Chondrocyte (in vitro differentiated cells): ENCODE results near the gene PARPBP. TPM values are rescaled to one million over a fixed set of nuclear protein-coding genes. Genes with fewer than 3 reads are reported as not detected.
"Not testable (repeated sequence)": the region's sequence is repeated elsewhere in the genome, so short reads cannot be mapped to it uniquely, and the experiment has no call there.

Source experiments
- DNase-seq: peaks from one replicate; pipeline ENCODE4 v3.0.0; 2021; ENCODE audit warnings: mixed read lengths, low spot score
- H3K27ac Mint-ChIP-seq: one replicate; pipeline ENCODE4 v1.8.0; 2021; ENCODE audit warnings: mild to moderate bottlenecking, moderate library complexity, mixed read lengths; ENCODE audit not compliant: unreplicated experiment
- H3K27me3 Mint-ChIP-seq: 2 replicates; pipeline ENCODE4 v1.8.0; 2021; ENCODE audit warnings: low read depth, mixed read lengths
- H3K36me3 Mint-ChIP-seq: 2 replicates; pipeline ENCODE4 v1.8.0; 2021; ENCODE audit warnings: low read depth, mixed read lengths
- H3K4me1 Mint-ChIP-seq: 2 replicates; pipeline ENCODE4 v1.8.0; 2021; ENCODE audit warnings: low read depth, mild to moderate bottlenecking, mixed read lengths
- H3K4me3 Mint-ChIP-seq: one replicate; pipeline ENCODE4 v1.8.0; 2021; ENCODE audit warnings: mild to moderate bottlenecking, moderate library complexity, mixed read lengths; ENCODE audit not compliant: unreplicated experiment
- H3K9me3 Mint-ChIP-seq: 2 replicates; pipeline ENCODE4 v1.8.0; 2021; ENCODE audit warnings: low read depth, mixed read lengths
- CTCF ChIP-seq: fragments of 200-600 bp; sonication (generic); IDR thresholded peaks from 2 replicates; pipeline ENCODE4 v1.5.0; 2021; ENCODE audit warnings: antibody characterized with exemption, mild to moderate bottlenecking, moderate library complexity
- long read RNA-seq: library from polyadenylated mRNA; stranded (forward); transcript quantifications from one replicate; pipeline ENCODE4 v2.0.0, GENCODE V29; 2021
- total RNA-seq: library from RNA; stranded (reverse); gene quantifications from 3 replicates; pipeline ENCODE4 v1.2.1, GENCODE V29; 2021

PARPBP gene, protein sequence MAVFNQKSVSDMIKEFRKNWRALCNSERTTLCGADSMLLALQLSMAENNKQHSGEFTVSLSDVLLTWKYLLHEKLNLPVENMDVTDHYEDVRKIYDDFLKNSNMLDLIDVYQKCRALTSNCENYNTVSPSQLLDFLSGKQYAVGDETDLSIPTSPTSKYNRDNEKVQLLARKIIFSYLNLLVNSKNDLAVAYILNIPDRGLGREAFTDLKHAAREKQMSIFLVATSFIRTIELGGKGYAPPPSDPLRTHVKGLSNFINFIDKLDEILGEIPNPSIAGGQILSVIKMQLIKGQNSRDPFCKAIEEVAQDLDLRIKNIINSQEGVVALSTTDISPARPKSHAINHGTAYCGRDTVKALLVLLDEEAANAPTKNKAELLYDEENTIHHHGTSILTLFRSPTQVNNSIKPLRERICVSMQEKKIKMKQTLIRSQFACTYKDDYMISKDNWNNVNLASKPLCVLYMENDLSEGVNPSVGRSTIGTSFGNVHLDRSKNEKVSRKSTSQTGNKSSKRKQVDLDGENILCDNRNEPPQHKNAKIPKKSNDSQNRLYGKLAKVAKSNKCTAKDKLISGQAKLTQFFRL
- total RNA-seq = 3.8 to 5.2 TPM (median 3.9 TPM) in 3 replicates
- long read RNA-seq, partial matches to known transcripts = 1 of 12 reads
- long read RNA-seq, other reads (novel, unspliced or antisense) = 5 of 12 reads

DNA sequence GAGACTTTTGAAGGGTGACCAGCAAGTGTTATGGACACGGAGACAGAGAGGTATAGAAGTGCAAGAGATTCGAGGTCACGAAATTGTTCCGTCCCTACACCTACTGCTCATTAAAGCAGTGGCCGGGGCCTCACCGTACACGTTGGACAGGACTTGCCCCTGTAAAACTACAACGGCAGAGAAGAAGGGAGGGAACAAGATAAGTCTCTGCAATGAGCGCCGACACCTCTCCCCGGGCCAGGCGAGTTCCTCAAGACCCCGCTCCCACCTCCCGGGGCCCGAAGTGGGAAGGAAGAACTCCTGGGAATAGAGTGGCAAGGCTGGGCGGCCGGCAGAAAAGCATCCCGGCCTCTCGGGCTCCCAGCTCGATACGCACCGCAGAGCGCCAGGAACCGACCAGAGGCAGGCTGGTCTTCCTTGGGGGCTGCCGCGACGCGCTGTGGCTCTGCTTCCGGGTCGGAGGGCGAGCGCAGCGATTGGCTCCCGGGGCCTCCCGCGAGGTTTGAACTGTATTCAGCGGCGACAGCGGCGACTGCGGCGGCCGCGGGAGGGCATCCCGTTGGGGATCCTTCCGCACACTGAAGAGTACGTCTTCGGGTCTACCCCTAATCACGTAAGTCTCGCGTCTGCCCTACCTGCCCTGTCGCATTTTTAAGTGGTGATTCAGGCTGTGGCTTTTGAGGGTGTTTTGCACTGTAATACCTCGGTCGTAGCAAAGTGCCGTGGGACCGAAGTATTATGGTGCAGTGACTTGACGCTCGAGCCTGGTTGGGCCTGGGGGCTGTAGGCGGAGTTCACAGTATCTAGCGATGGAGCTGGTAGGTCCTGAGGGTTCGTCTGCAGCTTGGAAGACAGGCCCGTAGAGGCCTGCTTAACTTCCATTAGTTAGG is at the start of gene PARPBP, which contains the start of gene NUP37:
Gene PARPBP (plus strand): TSS at position 510 of the 890 bp plus-strand sequence. CDS start 3,706 bp downstream, outside the sequence.
Gene NUP37 (minus strand): TSS at position 441 of the 890 bp plus-strand sequence. CDS start 1,596 bp downstream, outside the sequence.
- peak; percentile 94 for DNase-seq
- peak; percentile 38 for TF ChIP-seq CTCF
- H3K27me3 Mint-ChIP-seq = no peaks in the 10 kb centered on the region

DNA sequence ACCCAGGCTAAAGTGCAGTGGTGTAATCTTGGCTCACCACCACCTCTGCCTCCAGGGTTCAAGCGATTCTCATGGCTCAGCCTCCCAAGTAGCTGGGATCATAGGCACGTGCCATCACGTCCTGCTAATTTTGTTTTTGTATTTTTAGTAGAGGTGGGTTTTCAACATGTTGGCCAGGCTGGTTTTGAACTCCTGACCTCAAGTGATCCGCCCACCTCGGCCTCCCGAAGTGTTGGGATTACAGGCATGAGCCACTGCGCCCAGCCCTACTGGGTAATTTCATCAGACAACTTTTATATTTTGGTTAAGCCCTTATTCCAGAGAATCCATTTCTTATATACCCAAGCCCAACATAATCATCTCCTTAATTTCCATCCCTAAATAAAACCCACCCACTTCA is 47.9 kb upstream of the PARPBP start:
- not testable (repeated sequence) for H3K27me3 Mint-ChIP-seq, DNase-seq, H3K9me3 Mint-ChIP-seq, H3K27ac Mint-ChIP-seq, H3K36me3 Mint-ChIP-seq, H3K4me3 Mint-ChIP-seq
- peaks cover 13% of the 10 kb centered on the region for H3K4me1 Mint-ChIP-seq

More for the DNA sequence above, at the start of gene PARPBP, which contains the start of gene NUP37:
- Mint-ChIP-seq H3K4me1 (peaks cover 14% of the 10 kb centered on the region), H3K4me3 (peak within 1 kb of the TSS; percentile 91), H3K27ac (peak within 1 kb of the TSS; percentile 89), H3K36me3 (peaks cover 2% of the 10 kb centered on the region), H3K9me3 (no peaks in the 10 kb centered on the region)

GRCh38 chr12:102080842-102081241 is 39.1 kb upstream of the PARPBP start:
- Mint-ChIP-seq H3K27me3 (no peaks in the 10 kb centered on the region), H3K27ac (no peak overlapping the region), H3K36me3 (peaks cover 20% of the 10 kb centered on the region), H3K9me3 (no peaks in the 10 kb centered on the region), H3K4me3 (no peak overlapping the region), H3K4me1 (no peaks in the 10 kb centered on the region)
- no peak for TF ChIP-seq CTCF
- no peak for DNase-seq

GRCh38 chr12:102089228-102089835 is 30.7 kb upstream of the PARPBP start:
- H3K27me3 Mint-ChIP-seq, H3K9me3 Mint-ChIP-seq, DNase-seq, H3K27ac Mint-ChIP-seq, H3K36me3 Mint-ChIP-seq, H3K4me3 Mint-ChIP-seq: not testable (repeated sequence)
- peaks cover 24% of the 10 kb centered on the region for H3K4me1 Mint-ChIP-seq

GRCh38 chr12:102093319-102093718 is 26.7 kb upstream of the PARPBP start:
- Mint-ChIP-seq H3K36me3 (peaks cover 7% of the 10 kb centered on the region), H3K4me3 (no peak overlapping the region), H3K4me1 (peaks cover 25% of the 10 kb centered on the region), H3K27me3 (no peaks in the 10 kb centered on the region), H3K27ac (peak overlapping the region; percentile 55), H3K9me3 (no peaks in the 10 kb centered on the region)
- DNase-seq = no peak
- no peak for TF ChIP-seq CTCF
